Kidney tubule cell (primary cell): ENCODE data around the gene SEPTIN5.

Experiments
- DNase-seq: peaks from one replicate; pipeline ENCODE4 v3.0.0-alpha.2; 2018; ENCODE audit warnings: low spot score

Gene SEPTIN5

GRCh38 chr22:19733755-19734154 lies 19.5 kb downstream of the SEPTIN5 start:
- DNase-seq = no peak

- DNase-seq = no peak
These were observed 19.9 kb downstream of the SEPTIN5 start for GRCh38 chr22:19734163-19734562.

DNA sequence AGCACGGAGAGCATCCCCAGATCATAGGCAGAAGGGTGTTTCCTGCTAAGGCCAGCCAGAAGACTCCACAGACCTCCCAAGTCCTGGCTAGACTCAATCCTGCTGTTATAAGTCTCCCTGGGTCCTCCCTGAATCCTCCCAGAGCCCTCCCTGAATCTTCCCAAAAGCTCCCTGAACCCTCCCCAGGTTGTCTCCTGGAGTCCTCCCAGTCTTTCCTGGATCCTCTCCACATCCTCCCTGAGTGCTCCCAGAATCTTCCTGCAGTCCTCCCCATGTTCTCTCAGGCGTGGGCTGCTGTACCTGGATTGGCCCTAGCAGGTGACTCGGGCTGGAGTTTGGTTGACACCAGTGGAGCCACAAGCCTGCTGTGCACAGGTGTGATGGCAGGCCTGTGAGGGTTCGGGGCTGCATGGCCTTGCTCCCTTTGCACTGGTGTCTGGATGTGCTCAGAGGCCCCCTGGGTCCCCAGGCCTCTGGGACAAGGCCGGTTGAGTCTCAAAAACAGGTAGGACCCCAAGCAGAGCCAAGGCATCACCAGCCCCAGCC lies 20.6 kb downstream of the SEPTIN5 start:
- no peak for DNase-seq

GRCh38 chr22:19735665-19736510 lies 21.6 kb downstream of the SEPTIN5 start:
- no peak for DNase-seq

- DNase-seq = no peak
These were observed 23.8 kb downstream of the SEPTIN5 start for GRCh38 chr22:19737846-19738663.

DNA sequence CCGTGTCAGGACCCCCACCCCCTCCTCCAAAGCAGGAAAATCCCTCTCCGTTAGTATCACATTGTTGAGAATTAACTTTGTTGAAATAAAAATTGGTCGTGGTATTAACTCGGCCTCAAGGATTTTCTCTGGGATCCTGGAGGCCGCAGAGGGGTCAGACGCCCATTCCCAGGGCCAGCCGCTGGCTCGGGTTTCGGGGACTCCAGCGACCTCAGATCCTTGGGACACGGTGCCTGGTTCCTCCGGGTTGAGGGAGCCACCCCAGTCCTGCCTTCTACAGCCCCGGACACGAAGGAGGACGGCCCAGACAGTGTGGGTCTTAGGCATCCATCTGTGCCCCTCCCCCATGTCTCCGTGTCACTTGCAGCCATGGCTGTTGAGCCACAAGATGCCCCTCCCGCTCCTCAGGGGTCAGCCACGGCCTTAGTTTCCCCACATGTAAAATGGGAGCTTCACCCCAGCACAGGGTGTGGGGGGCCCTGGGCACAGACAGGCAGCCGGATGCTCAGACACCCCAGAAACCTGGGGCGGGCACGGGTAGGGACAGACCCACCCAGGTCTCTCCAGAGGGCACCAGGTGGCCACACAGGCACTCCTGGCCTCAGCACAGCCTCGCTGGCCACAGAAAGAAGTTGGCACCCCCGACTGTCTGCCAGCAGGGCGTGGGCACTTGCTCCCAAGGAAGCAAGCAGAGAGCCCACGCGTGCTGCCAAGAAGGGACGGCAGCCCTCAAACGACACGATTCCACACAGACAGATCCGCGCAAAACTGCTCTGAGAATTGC lies 24.6 kb downstream of the SEPTIN5 start:
- no peak for DNase-seq

- no peak for DNase-seq
These were observed 25.2 kb downstream of the SEPTIN5 start for GRCh38 chr22:19739448-19739895.

DNA sequence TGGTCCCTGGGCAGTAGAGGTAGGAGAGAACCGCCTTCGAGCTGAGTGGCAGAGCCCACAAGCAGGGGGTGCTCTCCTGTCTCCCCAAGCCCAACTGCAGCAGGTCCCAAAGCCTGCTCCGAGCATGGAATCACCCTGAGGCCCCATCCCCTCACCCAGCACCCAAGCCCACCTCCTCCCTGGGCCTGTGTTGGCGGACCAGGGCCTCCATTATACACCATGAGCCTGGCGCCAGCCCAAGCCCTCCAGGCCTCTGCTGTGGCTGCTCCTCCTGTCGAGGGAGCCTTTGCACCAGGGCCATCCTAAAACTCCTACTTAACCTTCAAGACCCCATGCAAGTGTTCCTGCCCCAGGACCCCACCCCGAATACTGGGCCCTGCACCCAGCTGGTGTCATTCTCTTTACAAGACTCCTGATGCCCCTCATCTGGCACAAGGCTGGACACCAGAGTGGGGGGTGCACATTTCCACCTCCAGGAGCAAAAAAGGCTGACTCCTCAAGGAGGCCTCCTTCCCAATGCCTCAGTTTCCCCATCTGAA lies 25.7 kb downstream of the SEPTIN5 start:
- DNase-seq = no peak

DNA sequence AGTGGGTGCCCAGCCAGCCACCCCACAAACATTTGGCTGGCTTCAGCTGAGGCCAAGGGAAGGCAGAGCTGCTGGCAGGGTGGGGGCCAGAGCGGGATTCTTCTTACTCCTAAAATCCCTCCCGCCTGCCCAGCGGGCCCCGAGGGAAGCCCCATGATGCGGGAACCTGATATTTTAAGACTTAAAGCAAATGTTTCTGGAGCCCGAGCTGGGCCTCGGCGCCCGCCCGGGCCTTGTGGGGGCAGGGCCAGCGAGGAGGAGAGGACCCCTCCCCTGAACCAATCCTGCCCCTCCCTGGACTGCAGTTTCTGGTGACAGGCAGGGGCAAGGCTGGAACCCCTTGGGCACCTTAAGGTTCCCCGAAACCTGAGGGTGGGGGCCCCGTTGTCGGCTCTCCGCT lies 26.3 kb downstream of the SEPTIN5 start:
- DNase-seq = no peak

- no peak for DNase-seq
These were observed 26.8 kb downstream of the SEPTIN5 start for GRCh38 chr22:19741053-19741452.

DNA sequence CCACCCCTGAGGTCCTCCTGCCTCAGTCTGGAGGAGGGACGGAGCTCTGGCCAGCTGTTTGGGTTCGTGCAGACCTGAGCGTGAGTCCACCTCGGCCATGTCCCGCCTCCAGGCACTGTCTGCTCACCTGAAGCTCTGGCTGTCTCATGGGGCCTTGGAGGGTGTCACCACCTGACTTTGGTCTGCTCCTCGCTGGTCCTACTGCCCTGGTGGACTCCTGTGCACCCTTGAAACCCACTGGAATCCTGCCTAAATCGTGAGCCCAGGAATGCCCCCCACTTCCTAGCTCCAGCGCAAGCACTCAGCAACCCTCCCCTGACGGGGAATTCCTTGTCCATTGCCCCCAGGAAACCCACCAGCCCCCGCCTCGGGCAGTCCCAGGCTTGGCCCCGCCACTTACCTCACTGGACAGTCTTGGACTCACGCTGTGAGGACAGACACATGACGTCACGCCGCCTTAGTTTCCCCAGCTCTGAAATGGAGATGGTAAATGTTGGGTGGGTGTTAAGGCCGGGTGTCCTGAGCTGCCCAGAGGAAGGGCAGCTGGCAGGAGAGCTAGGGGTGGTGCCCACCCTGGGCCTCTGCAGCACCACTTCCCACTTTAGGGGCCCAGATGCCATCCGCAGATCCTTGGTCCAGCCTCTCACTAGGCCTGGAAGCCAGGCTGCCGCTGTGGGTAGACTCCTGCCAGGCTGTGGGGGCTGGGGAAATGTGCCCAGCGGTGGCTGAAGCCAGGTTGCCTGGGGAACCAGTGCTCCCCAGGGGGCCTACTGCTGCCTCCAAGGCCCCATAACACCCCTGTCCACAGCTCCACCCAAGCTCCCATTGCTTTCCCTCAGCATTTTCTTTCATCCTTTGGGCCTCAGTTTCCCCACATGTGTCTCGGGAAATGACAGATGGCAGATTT lies 28.1 kb downstream of the SEPTIN5 start:
- no peak for DNase-seq

DNA sequence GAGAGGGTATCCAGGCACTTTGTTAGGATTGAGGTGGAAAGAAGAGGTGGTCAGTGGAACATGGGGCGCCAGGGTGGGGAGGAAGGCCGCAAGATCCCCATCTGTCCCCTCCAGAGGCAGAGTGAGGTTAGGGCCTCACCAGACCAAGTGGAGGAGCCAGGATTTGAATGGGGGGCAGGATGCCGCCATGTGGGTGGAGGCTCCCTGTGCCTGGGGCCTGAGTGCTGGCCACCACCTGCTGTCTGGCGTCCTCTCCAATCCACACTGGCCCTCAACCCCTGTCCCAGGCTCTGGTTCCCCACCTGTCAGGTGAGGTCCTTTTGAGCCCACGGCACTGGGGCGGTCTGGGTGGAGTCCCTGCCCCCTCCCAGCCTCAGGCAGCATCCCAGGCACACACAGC lies 28.8 kb downstream of the SEPTIN5 start:
- DNase-seq = no peak

DNA sequence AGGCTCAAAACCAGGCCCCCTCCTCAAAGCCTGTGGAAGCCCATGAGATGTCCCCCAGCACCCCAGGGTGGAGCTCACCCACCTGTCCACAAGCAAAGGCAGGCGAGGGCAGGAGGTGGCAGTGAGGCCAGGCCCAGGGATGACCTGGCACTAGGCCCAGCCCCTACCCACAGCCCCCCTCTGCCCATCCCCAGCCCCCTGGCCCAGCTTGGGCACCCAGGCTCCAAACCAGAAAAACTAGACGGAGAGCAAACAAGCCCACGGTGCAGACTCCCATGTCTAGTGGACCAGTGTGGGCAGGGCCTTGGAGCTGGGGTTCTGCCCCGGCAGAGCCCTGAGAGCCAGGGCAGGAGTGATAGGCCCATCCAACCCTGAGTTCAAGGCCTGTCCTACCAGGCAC lies 29.3 kb downstream of the SEPTIN5 start:
- no peak for DNase-seq

- DNase-seq = no peak
These were observed 30.2 kb downstream of the SEPTIN5 start for GRCh38 chr22:19744350-19745006.

DNA sequence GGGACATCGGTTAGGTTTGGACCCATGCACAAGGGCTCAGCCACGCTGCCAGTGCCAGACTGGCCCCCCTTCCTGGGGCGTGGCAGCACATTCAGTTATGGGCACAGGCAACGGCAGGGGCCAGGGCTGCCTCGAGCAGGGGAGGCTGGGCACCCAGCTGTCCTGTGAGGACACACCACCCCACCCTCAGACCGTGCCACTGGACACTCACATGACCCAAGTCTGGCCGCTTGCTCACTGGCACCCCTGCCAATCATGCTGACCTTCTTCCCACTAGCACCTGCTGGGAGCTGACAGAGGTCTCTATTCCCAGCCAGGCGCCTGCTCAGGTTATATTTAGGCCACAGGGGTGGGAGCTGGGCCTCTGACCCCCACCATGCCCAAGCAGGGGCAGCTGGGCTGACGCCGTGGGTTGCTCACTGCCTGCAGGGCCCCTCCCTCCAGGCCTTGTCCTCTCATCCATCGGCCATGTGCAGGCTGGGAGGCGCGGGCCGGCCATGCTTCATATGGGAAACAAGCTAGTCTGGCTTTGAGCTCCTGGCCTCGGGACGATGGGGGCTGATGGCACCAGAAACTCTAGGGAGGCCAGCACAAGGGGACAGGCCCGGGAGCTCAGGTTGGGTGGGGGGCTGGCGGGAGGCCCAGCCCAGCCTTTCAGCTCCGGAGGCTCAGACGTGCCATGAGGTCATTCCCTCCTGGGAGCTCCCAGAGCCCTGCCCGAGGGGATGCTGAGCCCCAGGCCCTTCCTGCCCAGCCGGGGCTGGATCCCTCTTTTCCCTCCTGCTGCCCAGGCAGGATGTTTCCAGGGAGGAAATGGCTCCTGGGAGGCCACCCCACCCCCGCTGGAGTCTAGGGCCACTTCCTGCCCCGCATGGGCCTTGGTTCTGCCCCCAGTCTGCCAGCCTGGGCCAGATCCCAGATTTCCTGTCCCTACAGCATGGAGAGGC lies 31.1 kb downstream of the SEPTIN5 start:
- no peak for DNase-seq

GRCh38 chr22:19746726-19747125 lies 32.4 kb downstream of the SEPTIN5 start:
- no peak for DNase-seq

DNA sequence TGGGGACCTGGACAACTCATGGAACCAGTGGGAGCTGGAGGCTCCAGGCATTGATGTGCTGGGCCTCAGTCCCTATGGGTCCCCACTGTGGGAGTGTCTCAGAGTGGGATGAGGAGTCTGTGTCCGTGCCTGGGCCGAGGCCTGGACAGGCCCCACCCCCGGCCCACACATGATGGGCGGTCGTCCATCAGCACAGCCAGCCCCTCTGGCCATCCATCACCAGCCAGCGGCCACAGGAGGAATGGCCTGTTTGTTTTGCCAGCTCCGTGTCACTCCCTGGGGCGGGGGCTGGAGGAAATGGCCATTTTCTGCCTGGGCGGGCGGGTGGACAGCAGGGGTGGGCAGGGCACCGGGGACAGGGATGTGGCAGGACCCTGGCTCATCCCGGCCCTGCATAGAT lies 33.2 kb downstream of the SEPTIN5 start:
- no peak for DNase-seq

GRCh38 chr22:19748139-19748538 lies 33.8 kb downstream of the SEPTIN5 start:
- DNase-seq = no peak
